Measurements from ENCODE around the gene PSD.
A peak's percentile ranks its signal among the peaks of the same experiment; 100 is the strongest.

The PSD gene

DNA sequence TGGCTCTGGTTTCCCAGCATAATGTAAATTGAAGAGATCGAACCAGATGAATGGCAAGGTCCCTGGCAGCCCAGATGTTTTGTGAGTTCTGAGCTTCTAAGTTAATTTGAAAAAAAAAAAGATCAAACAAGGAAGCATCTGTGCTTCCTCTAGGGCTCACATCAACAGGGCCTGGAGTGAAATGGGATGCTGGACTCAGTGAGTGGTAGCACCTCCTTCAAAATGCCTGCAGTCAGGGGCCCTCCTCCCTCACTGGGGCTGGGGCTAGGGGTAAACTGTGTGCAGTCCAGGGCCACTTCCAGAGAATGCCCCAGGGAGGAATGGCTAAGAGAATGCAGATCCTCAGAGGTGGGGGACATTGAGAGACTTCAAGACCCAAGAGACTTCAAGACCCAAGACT is 19.8 kb upstream of the PSD start:
- DNase-seq, result no peak

DNA sequence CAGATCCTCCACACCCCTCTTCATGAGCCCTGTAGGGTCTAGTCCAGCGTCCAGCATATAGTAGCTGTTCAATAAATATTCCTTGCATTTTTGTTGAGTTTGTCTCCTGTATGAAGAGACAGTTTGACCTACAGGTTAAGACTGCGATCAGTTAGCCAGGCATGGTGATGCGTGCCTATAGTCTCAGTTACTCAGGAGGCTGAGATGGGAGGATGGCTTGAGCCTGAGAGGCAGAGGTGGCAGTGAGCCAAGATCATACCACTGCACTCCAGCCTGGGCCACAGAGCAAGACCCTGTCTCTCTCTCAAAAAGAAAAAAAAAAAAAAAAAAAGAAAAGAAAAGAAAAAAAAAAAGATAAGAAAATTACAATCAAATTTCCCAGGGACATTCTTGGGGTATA is 18.9 kb upstream of the PSD start:
- DNase-seq, result no peak

DNA sequence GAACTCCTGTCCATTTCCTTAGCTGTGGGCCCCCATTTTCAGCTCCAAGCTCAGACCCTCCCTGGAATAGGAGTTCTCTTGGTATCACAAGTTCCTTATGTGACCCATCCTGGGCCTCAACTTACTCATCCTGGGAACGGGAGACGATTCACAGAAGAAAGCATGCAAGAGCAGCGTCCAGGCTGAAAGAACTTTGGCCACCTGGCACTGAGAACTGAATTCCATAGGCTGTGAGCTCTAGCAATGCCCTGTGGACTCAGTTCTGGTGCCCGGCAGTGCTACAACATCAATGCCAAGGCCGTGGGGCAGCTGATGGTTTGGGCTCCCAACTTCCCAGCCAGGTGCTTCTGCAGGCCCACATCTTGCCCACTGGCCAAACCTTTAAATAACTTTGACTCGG is 17.7 kb upstream of the PSD start:
- DNase-seq, result no peak

DNA sequence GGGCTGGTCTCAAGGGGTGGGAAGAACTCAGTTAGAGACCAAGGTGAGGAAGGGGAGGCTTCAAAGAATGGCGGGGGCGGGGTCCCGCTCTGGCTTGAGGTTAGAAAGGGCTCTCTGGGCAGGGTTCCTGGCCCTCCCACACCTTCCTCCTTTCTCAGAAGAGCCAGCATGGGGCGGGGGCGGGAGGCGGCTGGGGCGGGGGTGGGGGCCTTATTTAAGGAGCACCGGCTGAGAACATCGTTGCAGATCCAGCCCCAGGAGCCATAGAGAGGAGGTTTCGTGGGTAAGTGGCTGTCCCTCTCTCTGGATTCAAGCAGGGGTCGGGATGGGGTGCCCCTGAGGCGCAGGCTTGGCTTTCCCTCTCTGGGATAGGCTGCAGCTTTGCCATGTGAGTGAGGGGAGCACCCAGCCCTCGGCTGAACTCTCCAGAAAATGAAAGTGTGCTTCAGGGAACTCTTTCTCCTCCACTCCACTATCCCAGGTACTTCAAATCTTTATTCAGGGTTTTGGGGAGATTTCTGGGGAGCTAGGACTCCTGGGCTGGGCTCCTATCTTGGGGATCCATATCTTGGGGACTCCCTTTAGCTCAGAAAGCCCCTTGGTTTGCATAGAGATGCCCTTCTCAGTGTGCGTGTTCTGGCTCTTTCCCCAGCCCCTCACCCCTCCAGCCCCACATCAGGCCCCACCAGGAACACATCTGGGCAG is 17.1 kb upstream of the PSD start:
- no peak for DNase-seq

DNA sequence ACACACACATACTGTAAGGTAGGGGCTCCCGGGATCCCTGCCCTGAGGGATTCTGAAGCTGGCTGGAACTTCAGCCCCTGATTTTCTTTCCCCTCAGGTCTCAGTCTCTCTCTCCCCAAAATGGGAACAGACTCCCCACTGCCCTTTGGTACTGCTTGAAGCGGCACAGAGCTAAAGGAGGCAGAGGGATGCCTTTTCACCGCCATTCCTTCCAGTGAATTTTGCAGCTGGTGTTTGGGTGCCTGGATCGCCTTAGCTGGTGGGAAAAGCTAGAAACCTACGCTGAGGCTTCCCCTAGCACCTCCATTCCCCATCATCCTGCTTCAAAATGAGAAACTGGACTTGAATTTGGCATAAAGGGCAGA is 16.5 kb upstream of the PSD start:
- no peak for DNase-seq

DNA sequence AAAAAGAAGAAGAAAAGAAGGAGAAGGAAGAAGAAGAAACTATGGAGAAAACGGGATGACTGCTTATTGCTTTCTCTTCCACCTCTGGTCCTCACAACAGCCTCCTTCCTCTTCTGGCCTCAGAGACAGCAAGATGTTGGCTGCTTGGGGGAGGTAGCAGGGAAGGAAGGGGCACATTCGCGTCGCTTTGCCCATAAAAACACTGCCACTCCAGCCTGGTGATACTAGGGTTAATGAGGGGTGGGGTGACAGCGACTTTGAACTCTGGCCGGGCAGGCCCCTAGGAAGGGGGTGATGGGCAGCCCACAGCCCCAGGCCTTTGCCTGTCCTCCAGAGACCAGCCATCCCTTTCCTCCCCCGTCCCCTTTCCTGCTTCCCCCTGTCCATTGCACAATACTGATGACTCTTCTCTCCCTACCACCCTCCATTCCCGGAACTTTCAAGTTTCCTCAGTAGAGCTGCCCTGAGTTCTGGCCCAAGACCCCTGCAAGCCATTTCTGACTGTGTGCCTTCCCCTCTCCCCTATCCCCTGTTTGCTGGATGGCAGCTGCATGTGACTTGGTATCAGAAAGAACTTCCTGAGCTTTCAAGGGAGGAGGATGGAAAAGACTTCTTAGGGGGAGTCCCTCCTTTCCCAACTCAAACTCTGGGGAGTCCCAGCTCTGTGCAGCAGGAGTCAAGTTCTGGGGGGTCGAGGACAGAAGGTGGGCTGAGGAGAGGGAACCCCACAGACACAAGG is 16.0 kb upstream of the PSD start:
- DNase-seq, result no peak

DNA sequence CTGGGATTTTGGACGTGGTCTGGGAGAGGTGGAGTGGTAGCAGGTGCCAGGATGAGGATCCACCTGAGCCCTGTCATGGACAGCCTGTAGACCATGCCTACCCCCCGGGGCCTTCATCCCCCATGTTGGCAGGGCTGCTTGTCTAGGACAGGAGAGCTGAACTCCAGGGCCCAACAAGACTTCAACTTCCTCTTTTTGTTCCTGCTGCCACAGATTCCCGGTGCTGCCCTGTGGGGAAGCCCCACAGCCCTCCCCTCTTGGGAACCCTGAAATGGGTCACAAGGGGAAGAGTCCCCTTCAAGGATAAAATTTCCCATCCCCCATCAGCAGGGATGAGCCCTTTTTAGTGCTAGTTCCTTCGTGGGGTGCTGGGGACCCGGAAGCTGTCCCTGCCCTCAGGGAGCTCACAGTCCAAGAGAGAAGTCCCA is 15.0 kb upstream of the PSD start:
- no peak for DNase-seq

DNA sequence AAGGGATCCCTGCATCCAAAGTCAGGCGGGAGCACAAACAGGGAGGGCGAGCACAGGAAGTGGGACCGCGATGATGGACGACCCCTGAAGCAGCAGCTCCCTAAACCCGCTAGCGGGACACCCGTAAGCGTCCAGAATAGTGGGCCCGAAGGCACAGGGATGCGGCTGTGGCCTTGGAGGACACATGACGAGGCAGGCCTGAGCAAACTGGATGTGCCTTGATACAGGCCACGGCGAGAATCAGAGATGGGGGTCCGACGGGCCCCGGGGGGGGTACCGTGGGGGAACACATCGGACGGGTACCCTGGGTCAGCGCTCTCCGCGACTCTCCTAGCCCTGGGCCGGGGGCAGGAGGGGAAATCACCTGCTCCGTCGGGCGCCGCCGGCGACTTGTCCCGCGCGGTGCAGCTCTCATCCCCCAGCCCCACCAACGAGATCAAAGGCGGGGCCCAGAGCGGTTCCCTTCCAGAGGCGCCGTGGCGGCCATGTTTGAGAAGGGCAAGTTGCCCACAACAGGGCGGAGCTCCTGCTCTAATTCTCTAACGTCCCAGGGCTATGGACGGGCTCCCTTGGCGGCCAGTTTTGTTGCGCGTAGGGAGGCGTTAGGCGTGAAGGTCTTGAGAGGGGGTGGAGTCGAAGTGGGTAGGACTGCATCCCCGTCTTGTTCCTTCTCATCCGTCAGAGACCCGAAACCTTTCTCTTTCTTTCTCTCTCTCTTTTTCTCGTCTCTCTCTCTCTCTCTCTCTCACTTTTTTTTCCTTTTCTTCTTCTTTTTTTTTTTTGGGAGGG is 13.8 kb upstream of the PSD start, which contains the start of gene CUEDC2:
TSS of gene CUEDC2 (minus strand) at position 413 of the 789 bp plus-strand sequence. CDS start 7,386 bp downstream, outside the sequence.
- peak; percentile 75 for DNase-seq

DNA sequence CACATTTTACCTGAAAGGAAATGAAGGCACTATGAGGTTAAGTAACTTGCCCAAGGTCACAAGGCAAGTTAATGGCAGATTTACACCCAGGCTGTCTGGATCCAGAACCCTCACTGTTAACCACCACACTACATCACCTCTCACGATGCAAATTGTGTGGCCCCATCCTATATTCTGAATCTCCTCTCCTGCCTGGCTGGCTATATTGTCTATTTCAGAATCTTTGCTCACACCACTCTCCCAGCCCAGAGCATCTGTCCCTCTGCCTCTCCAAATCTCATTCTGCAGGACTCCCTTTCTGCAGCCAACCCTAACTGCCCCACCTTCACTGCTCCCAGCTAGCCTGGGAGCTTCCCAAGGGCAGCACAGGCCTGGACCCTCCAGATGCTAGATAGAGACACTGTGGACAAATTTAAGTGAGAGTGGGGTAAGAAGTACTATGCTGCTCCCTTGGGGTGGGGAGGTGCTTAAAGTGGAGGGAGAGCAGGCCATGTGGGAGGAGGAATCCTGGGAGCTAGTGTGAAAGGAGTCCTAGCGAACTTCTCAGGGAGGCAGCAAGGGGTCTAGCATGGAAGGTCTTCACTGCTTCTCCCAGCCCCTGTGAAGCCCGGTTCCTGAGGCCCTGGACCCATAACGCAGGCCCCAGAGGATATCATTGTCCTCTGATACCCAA is 13.0 kb upstream of the PSD start:
- no peak for DNase-seq

DNA sequence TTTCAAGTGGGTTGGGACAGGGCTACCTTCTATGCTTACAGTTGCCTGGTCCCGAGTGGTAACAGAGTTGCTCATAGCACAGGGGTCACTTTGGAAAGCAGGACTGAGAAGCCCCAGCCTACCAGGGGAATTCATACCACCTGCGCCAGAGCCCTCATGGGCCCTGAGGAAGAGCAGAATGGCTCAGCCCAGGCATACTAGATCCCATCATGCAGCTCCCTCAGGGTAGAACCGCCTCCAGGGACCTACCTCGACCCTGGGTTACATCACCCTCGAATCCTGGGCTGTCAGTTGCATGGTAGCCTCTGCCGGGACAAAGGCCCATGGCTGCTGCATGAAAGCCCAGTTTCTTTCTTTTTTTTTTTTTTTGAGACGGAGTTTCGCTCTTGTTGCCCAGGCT is 10.9 kb upstream of the PSD start:
- no peak for DNase-seq

DNA sequence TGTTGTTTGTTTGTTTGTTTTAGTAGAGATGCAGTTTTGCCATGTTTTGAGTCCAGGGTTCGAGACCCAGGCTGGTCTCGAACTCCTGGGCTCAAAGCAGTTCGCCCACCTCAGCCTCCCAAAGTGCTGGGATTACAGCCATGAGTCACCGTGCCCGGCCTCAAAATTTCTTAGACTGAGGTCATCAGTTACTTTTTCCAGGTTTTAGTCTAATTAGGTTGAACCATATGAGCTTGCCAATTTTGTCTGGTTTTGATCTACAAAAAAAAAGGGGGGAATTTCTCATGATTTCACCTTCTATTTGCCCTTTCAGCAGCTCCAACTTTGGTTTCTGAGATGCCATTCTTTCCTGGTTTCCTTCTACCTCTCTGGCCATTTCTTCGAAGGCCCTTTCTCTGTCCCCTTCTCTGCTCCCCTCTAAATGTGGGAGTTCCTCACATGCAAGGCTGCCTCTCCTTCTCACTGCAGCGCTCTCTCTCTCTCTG is 8.3 kb upstream of the PSD start:
- DNase-seq, result no peak

DNA sequence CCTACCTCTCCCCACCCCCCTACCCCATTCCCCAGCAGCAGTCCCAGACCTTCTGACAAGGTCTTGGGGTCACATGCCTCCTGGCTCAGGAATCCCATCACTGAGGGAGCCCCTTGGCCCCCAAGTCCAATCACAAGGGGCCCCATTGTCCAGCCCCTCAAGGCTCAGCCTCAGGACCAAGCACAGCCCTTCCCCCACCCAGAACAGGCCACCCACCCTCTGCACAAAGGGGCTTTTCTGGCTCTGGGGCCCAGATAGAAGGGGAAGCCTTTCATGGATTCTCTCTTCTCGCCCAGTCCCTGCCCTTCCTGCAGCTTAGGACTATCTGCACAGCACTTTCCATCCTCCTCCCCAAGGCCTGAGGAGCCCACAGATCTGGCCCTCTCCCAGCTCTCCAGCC is 6.9 kb upstream of the PSD start:
- no peak for DNase-seq

DNA sequence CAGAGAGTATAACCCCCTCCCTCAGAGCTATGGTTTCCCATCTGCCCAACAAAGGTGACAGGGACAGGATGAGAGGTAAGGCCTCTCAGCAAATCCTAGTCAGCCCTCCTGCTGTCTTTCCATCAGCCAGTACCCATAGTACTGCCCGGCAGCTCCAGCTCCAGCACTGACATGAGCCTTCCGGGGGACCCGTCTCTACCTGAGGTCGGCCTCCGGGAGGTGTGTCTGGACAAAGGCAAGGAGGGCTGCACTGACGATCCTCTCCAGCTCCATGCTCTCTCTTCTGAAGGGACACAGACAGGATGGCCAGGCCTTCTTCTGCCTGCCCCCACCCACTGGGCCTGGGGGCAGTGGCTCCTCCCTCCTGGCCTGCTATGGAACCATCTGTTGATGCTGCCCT is 6.3 kb upstream of the PSD start:
- DNase-seq, result no peak

DNA sequence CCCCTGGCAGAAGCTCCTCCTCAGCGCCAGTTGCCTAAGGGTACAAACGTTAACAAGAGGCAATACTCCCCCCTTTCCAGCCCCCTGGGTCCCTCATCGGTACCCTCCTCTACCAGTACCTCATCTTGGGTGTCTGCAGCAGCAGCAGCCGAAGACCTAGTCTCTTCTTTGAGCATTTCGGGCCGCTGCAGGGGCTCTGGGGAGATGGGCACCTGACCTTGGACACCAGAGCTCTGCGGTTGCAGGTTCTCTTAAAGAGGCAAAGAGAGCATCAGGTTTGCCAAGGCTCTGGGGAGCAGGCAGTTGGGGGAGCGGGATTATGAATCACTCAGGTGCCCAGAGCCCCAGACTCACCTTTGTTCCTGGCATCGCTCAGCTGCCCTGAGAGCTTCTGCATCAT is 5.6 kb upstream of the PSD start:
- DNase-seq, result no peak

DNA sequence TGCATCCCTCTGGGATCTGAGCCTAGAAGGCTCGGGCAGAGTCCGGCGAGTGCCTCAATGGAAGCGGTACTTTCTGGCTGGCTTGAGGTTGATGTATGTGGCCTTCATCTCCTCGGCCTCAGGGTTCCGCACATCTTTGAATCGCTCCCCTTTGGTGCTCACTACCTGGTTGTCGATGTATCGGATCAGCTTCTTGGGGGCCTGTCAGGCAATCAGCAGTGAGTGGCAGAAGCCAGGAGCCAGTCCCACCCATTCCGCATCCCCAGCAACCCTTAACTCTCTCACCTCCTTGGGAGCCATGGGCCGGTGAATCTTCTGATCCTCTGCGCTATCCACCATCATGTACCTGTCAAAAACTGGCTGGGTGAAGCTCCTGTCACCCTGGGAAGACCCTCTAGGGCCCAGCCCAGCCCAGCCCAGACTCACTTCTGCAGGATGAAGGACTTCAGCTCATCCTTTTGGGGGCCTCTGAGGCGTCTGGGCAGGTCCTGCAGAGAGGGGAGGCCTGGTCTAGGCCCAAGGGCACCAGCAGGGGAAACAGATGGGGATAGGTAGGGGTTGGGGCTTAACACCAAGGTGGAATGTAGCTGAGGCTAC is 4.9 kb upstream of the PSD start:
- DNase-seq, result no peak

DNA sequence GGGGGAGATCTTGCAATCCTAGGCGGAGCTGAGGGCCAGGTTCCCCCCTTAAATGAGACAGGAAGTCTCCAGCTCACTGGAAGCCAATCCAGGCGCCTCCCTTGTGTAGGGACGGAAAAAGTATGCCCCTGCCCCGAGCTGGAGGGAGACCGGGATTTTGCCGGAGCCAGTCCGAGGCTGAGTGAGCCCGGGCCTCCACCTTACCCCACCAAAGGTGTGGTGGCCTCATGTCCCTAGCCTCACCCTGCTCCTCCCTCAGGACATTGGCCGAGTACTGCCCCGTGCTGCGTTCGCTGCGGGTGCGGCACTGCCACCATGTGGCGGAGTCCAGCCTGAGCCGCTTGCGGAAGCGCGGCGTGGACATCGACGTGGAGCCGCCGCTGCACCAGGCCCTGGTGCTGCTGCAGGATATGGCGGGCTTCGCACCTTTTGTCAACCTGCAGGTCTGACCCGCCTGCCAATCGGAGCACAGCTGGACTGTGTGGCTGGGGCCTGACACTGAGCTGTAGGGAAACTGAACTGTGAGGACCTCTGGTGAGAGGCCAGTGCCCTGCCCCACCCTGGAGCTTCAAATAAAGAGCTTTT is 4.1 kb upstream of the PSD start:
- no peak for DNase-seq

DNA sequence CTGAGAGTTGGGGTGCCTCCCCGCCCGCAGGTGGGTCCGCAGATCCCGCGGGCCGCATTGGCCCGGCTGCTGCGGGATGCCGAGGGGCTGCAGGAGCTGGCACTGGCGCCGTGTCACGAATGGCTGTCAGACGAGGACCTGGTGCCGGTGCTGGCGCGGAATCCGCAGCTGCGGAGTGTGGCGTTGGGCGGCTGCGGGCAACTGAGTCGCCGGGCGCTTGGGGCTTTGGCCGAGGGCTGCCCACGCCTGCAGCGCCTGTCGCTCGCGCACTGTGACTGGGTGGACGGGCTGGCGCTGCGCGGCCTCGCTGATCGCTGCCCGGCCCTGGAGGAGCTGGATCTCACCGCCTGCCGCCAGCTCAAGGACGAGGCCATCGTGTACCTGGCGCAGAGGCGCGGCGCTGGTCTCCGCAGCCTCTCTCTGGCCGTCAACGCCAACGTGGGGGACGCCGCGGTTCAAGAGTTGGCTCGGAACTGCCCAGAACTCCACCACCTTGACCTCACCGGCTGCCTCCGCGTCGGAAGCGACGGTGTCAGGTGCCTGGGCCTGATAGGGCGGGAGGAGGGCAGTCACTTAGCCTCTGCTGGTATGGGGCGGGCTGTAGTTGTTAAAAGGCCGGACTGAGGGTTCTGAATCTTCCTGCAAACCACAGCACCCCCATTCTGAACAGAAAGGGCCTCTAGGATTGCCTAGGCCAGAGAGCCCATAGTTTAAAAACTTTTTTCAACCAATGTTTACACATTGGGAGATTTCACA is 3.4 kb upstream of the PSD start:
- DNase-seq, result no peak

DNA sequence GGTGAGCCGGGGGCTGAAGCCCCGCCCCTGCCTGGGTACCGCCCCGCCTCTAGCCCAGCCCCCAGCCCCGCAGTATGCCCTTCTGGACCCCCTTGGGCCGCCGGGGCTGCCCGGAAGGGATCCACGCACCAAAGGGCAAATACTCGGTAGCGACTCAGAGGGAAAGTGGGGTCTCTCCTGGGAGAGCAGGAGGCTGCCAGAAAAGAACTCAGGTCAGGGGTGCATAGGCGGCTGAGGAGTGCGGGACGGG is 2.8 kb upstream of the PSD start:
- DNase-seq, result no peak

DNA sequence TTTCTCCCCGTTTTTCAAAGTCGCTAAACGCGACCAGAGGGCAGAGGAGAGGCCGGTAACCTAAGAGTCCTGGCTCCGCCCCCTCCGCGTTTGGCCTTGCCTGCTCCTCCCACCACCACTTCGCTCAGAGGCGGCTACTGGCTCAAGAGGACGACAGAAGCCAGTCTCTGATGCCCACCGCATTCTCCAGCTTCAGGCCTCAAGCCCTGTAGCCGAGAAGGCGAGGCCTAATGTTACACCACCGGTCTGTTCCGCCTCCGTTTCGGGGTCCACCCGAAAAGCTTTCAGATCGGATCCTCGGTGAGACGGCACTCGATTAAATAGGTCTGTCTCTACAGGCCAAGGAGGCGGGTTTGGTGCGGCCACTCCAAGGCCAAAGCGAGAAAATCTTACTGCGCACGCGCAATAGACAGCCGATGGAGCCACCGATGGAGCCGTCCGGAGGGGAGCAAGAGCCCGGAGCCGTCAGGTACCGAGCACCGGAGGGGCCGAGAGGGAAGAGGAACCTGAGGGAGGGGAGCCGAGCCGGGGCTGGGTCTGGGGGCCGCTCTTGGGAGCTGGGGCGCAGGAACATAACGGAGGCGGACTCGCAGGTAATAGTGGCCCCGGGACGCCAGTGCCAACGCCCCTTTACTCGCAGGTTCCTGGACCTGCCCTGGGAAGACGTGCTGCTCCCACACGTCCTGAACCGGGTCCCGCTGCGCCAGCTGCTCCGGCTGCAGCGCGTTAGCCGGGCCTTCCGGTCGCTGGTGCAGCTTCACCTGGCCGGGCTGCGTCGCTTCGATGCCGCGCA is 2.3 kb upstream of the PSD start, which contains the start of gene FBXL15:
TSS of gene FBXL15 (plus strand) at position 123 of the 793 bp plus-strand sequence. CDS start at position 417, 294 bp downstream.
- DNase-seq, result peak; percentile 78

DNA sequence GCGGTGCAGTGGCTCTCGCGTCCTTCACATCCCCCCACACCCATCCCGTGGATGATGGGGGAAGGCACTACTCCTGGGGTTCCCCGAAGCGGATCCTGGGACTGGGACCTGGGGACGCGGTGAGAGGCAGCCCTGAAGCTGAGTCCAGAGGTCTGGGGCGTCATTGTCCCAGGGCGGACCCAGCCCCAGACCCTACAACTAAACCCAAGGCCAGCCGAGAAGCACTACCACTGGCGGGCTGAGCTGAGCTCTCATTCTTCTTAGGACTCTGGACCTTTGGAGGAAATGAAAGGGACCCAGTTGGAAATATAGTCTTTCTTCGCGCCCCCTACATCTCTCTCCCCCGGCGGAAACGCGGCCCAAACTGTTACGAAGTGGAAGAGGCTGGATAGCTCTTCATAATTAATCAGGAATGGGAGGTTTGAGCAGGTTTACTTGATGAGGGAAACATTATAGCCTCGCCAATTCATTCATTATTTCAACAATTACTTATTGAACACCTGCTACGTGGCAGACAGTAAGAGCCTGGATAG is 1.7 kb upstream of the PSD start:
- DNase-seq, result no peak

Data from NCI-H774 (cell line).